Hepatocyte (in vitro differentiated cells): ENCODE measurements around the gene KBTBD2. TPM values are rescaled to one million over a fixed set of nuclear protein-coding genes. Genes with fewer than 3 reads are reported as not detected.

Source experiments
- DNase-seq: peaks from one replicate; pipeline ENCODE4 v3.0.0-alpha.2; 2016; ENCODE audit warnings: low spot score
- H2AFZ ChIP-seq: fragments of 200-600 bp; sonication (generic); 2 replicates; pipeline ENCODE4 v1.6.0; 2016; ENCODE audit warnings: antibody characterized with exemption, mild to moderate bottlenecking
- H3K27ac ChIP-seq: fragments of 200-600 bp; sonication (generic); 2 replicates; pipeline ENCODE4 v1.5.1; 2016; ENCODE audit warnings: mild to moderate bottlenecking
- H3K27me3 ChIP-seq: fragments of 200-600 bp; sonication (generic); 2 replicates; pipeline ENCODE4 v1.6.1; 2016
- H3K36me3 ChIP-seq: fragments of 200-600 bp; sonication (generic); replicated peaks from 2 replicates; pipeline ENCODE4 v1.5.1; 2016; ENCODE audit warnings: low read depth; ENCODE audit not compliant: insufficient read depth
- H3K4me1 ChIP-seq: fragments of 200-600 bp; sonication (generic); 2 replicates; pipeline ENCODE4 v1.5.1; 2016; ENCODE audit warnings: mild to moderate bottlenecking, moderate library complexity; ENCODE audit not compliant: insufficient read depth
- H3K4me2 ChIP-seq: fragments of 200-600 bp; sonication (generic); 2 replicates; pipeline ENCODE4 v1.6.0; 2016
- H3K4me3 ChIP-seq: fragments of 200-600 bp; sonication (generic); 2 replicates; pipeline ENCODE4 v1.5.1; 2016; ENCODE audit warnings: mild to moderate bottlenecking
- H3K79me2 ChIP-seq: fragments of 200-600 bp; sonication (generic); 2 replicates; pipeline ENCODE4 v1.6.0; 2017; ENCODE audit warnings: mild to moderate bottlenecking
- H3K9me2 ChIP-seq: fragments of 200-600 bp; sonication (generic); replicated peaks from 2 replicates; pipeline ENCODE4 v1.6.0; 2017; ENCODE audit warnings: mild to moderate bottlenecking; ENCODE audit not compliant: insufficient read depth
- H3K9me3 ChIP-seq: fragments of 200-600 bp; sonication (generic); 2 replicates; pipeline ENCODE4 v1.5.1; 2016; ENCODE audit warnings: low read depth, mild to moderate bottlenecking
- H4K20me1 ChIP-seq: fragments of 200-600 bp; sonication (generic); 2 replicates; pipeline ENCODE4 v1.6.0; 2016; ENCODE audit warnings: mild to moderate bottlenecking; ENCODE audit not compliant: insufficient read depth, poor library complexity, severe bottlenecking
- CTCF ChIP-seq: fragments of 200-600 bp; sonication (generic); IDR thresholded peaks from 2 replicates; pipeline ENCODE4 v1.5.1; 2016; ENCODE audit warnings: antibody characterized with exemption, mild to moderate bottlenecking; ENCODE audit not compliant: poor library complexity
- EZH2 ChIP-seq: fragments of 200-600 bp; sonication (generic); IDR thresholded peaks from 2 replicates; pipeline ENCODE4 v1.6.1; 2016; ENCODE audit warnings: antibody characterized with exemption, mild to moderate bottlenecking, borderline replicate concordance
- EZH2phosphoT487 ChIP-seq: fragments of 200-600 bp; sonication (generic); IDR thresholded peaks from one replicate; pipeline ENCODE4 v1.6.1; 2018; ENCODE audit warnings: antibody characterized with exemption, mild to moderate bottlenecking, low read depth, moderate library complexity; ENCODE audit not compliant: unreplicated experiment, severe bottlenecking
- WGBS: methylation state at CpG from one replicate; pipeline ENCODE4 v1.1.6; 2016; ENCODE audit warnings: low lambda C conversion rate; ENCODE audit errors: missing lambda C conversion rate; 5-methylcytosine and 5-hydroxymethylcytosine counted together
- polyA plus RNA-seq: library from polyadenylated mRNA; unstranded; fragments of >200 nt; fragmentation: Nextera tagmentation; extraction: Ambion mirVana; gene quantifications from 2 replicates; pipeline ENCODE4 v1.2.1, GENCODE V29; 2016
- total RNA-seq: library from RNA; depleted of rRNA; stranded (reverse); fragments of >200 nt; gene quantifications from 2 replicates; pipeline ENCODE4 v1.2.3, GENCODE V29; 2014

KBTBD2 gene
- 49.7 and 67.8 TPM in 2 replicates for total RNA-seq
- 22.1 and 23.7 TPM in 2 replicates for polyA plus RNA-seq

GRCh38 chr7:32891043-32891799 is at the start of gene KBTBD2:
Gene KBTBD2 (minus strand): TSS chr7:32891760. CDS start chr7:32879604, 12,156 bp downstream.
- no peaks in the 10 kb centered on the region for H3K9me2 ChIP-seq
- H3K9me3 ChIP-seq: no peaks in the 10 kb centered on the region
- peaks cover 37% of the 10 kb centered on the region for H4K20me1 ChIP-seq
- H3K27ac ChIP-seq: peak within 1 kb of the TSS; percentile 97
- H3K36me3 ChIP-seq: no peaks in the 10 kb centered on the region
- no peaks in the 10 kb centered on the region for H3K27me3 ChIP-seq
- peaks cover 39% of the 10 kb centered on the region for H3K4me1 ChIP-seq
- 2% methylated on average over 50 of the region's 104 CpGs for WGBS
- peak; percentile 92 for DNase-seq
- H2AFZ ChIP-seq: peak within 1 kb of the TSS; percentile 61
- peak within 1 kb of the TSS; percentile 85 for H3K4me3 ChIP-seq
- H3K79me2 ChIP-seq: peaks cover 41% of the 10 kb centered on the region
- H3K4me2 ChIP-seq: peak within 1 kb of the TSS; percentile 80
- TF ChIP-seq EZH2 (no peak), CTCF (no peak), EZH2phosphoT487 (no peak)

- peaks cover 20% of the 10 kb centered on the region for H4K20me1 ChIP-seq
- peaks cover 55% of the 10 kb centered on the region for H3K79me2 ChIP-seq
- H3K36me3 ChIP-seq: no peaks in the 10 kb centered on the region
- H3K27me3 ChIP-seq: no peaks in the 10 kb centered on the region
- H3K4me1 ChIP-seq: peaks cover 22% of the 10 kb centered on the region
- H3K27ac ChIP-seq: peak overlapping the region; percentile 98
- no peaks in the 10 kb centered on the region for H3K9me2 ChIP-seq
- H2AFZ ChIP-seq: no peak overlapping the region
- no peaks in the 10 kb centered on the region for H3K9me3 ChIP-seq
- H3K4me3 ChIP-seq: peak overlapping the region; percentile 65
- no peak for DNase-seq
- peak overlapping the region; percentile 86 for H3K4me2 ChIP-seq
- no peak for TF ChIP-seq EZH2phosphoT487
- TF ChIP-seq EZH2: no peak
- no peak for TF ChIP-seq CTCF
- 14% methylated on average over 5 of the region's 5 CpGs for WGBS
Measured at GRCh38 chr7:32941181-32941580, 49.6 kb upstream of the KBTBD2 start.

GRCh38 chr7:32937344-32938174 is 46.0 kb upstream of the KBTBD2 start:
- H3K4me3 ChIP-seq: no peak overlapping the region
- peak; percentile 43 for DNase-seq
- TF ChIP-seq CTCF (no peak), EZH2 (no peak), EZH2phosphoT487 (no peak)
- H3K4me1 ChIP-seq: peaks cover 22% of the 10 kb centered on the region
- H3K9me3 ChIP-seq: no peaks in the 10 kb centered on the region
- no peak overlapping the region for H3K4me2 ChIP-seq
- H3K27ac ChIP-seq: peak overlapping the region; percentile 37
- peaks cover 27% of the 10 kb centered on the region for H4K20me1 ChIP-seq
- no peak overlapping the region for H2AFZ ChIP-seq
- WGBS: 61% methylated on average over 10 of the region's 10 CpGs
- H3K79me2 ChIP-seq: peaks cover 85% of the 10 kb centered on the region
- H3K36me3 ChIP-seq: no peaks in the 10 kb centered on the region
- H3K9me2 ChIP-seq: no peaks in the 10 kb centered on the region
- no peaks in the 10 kb centered on the region for H3K27me3 ChIP-seq
